ENCODE measurements around the gene TATDN2. TPM values are rescaled to one million over a fixed set of nuclear protein-coding genes. Genes with fewer than 3 reads are reported as not detected.
"Not testable (repeated sequence)": the region's sequence is repeated elsewhere in the genome, so short reads cannot be mapped to it uniquely, and the experiment has no call there.

The TATDN2 gene
- total RNA-seq, 1 donor: 14.0 TPM

GRCh38 chr3:10288575-10288960, 40.3 kb downstream of the TATDN2 start:
- DNase-seq (ENCODE audit: low read depth in 2 of 3, low spot score in 2 of 3): no peak

- no peak for DNase-seq (ENCODE audit: low read depth in 2 of 3, low spot score in 2 of 3)
Measured at GRCh38 chr3:10289077-10289476, 40.8 kb downstream of the TATDN2 start.

GRCh38 chr3:10289787-10290355, 41.6 kb downstream of the TATDN2 start:
- DNase-seq (ENCODE audit: low read depth in 2 of 3, low spot score in 2 of 3): no peak

GRCh38 chr3:10290481-10291176, 42.4 kb downstream of the TATDN2 start:
- DNase-seq (ENCODE audit: low read depth in 2 of 3, low spot score in 2 of 3): no peak

DNA sequence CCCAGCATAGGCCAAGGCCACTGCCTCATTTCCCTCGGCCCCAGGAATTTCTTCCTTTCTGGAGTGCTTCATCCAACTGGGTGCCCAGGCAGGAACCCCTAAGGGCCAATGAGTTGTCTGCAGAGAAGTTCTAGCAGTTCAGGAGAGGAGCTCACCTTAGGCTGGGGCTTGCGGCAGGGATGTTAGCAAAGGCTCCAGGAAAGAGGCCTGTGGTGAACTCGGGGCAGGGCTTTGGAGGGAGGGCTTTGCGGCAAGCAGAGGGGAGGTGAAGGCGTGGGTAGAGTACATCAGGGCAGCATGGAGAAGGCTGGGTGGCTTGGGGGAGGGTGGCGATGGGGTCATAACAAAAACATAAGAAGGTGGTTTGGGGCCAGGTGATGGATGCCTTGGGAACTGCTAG, 43.4 kb downstream of the TATDN2 start:
- no peak for DNase-seq (ENCODE audit: low read depth in 2 of 3, low spot score in 2 of 3)

- peak in 2 of 3 donors; percentile 84 to 89 for DNase-seq (ENCODE audit: low read depth in 2 of 3, low spot score in 2 of 3)
Measured at GRCh38 chr3:10292505-10293419, 44.5 kb downstream of the TATDN2 start, which contains the start of gene GHRL. Gene GHRL (minus strand): TSS chr3:10292947. CDS start chr3:10290180, 2,767 bp downstream.

- DNase-seq (ENCODE audit: low read depth in 2 of 3, low spot score in 2 of 3): no peak
Measured at GRCh38 chr3:10294030-10294586, 45.8 kb downstream of the TATDN2 start.

DNA sequence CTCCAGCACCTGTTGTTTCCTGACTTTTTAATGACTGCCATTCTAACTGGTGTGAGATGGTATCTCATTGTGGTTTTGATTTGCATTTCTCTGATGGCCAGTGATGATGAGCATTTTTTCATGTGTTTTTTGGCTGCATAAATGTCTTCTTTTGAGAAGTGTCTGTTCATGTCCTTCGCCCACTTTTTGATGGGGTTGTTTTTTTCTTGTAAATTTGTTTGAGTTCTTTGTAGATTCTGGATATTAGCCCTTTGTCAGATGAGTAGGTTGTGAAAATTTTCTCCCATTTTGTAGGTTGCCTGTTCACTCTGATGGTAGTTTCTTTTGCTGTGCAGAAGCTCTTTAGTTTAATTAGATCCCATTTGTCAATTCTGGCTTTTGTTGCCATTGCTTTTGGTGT, 49.8 kb downstream of the TATDN2 start:
- not testable (repeated sequence) for DNase-seq (ENCODE audit: low read depth in 2 of 3, low spot score in 2 of 3)

DNA sequence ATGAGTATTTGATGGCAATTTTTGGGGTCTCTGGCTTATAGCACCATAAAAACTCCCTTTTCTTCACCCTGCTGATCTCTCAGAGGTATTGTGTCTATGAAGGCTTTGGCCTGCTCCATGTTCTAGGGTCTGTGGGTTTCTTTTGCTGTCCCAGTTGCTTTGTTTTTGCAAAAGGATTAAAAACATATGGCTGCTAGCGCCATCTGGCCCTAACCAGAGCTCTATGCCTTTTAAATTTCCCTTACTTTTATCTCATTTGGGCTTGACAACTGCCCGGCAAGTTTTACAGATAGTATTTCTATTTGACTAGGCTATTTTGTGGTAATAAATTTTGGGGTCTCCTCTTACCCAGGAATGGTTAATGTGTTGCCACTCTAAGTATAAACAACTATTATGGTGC, 50.9 kb downstream of the TATDN2 start:
- peak in 1 of 3 donors; percentile 22 for DNase-seq (ENCODE audit: low read depth in 2 of 3, low spot score in 2 of 3)

- DNase-seq (ENCODE audit: low read depth in 2 of 3, low spot score in 2 of 3): no peak
Measured at GRCh38 chr3:10299679-10300078, 51.4 kb downstream of the TATDN2 start.

DNA sequence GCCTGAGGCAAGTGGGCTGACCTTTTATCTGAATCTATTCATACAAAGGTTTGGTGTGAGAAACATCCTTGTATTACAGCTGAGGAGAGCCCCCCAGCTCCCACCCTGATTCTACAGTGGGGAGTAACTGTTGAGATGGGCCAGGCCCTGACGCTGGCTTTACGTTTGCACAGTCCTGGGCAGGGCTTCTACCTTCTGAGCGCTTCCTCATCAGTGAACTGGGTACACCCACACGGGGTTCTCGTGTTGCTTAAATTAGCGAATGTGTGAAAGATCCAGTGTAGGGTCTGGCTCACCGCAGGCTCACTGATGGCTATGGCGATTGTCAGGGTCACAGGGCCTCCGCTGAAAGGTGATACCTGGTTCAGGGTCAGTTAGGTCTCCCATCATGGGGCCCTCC, 51.8 kb downstream of the TATDN2 start:
- no peak for DNase-seq (ENCODE audit: low read depth in 2 of 3, low spot score in 2 of 3)

GRCh38 chr3:10303105-10303504, 54.8 kb downstream of the TATDN2 start:
- no peak for DNase-seq (ENCODE audit: low read depth in 2 of 3, low spot score in 2 of 3)

DNA sequence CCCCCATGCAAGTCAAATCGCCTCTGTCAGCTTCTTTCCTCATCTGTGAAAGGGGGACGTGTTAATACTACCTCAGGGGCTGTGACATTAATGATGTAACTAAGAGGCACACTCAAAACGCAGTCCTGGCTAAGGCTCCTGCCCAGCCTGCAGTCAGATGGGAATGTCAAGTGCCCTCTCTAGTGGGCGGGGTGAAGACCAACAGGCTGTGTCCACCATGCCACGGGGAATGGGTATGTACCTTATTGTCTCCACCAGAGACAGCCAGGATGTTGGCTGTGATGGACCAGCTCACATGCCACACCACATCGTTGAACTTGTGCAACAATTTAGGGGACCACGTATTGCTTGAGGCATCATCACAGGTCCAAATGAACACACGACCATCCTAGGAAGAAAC, 55.5 kb downstream of the TATDN2 start:
- DNase-seq (ENCODE audit: low read depth in 2 of 3, low spot score in 2 of 3): no peak

- no peak for DNase-seq (ENCODE audit: low read depth in 2 of 3, low spot score in 2 of 3)
Measured at GRCh38 chr3:10304905-10305304, 56.6 kb downstream of the TATDN2 start.

GRCh38 chr3:10305331-10305902, 57.2 kb downstream of the TATDN2 start:
- no peak for DNase-seq (ENCODE audit: low read depth in 2 of 3, low spot score in 2 of 3)

DNA sequence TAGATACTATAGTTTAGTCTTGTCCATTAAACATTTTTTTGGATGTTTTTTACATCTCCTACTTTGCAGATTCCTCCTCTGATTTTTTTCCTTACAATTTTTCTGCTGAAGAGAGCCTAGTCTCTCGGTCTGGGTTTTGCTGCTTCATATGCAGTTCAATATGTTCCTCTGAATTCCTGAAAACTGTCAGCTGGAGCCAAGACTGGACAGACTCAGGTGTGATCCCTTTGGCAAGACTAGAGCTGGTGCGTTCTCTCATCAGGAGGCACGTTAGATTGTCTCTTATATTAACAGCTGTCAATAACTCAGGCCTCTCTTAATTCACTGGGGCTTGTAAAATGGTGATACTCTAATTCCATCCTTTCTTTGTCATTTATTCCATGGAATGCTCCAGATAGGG, 57.9 kb downstream of the TATDN2 start:
- no peak for DNase-seq (ENCODE audit: low read depth in 2 of 3, low spot score in 2 of 3)

- no peak for DNase-seq (ENCODE audit: low read depth in 2 of 3, low spot score in 2 of 3)
Measured at GRCh38 chr3:10308678-10309077, 60.4 kb downstream of the TATDN2 start.

- DNase-seq (ENCODE audit: low read depth in 2 of 3, low spot score in 2 of 3): no peak
Measured at GRCh38 chr3:10309736-10310135, 61.5 kb downstream of the TATDN2 start.

- DNase-seq (ENCODE audit: low read depth in 2 of 3, low spot score in 2 of 3): no peak
Measured at GRCh38 chr3:10310578-10310977, 62.3 kb downstream of the TATDN2 start.

GRCh38 chr3:10311710-10312109, 63.5 kb downstream of the TATDN2 start:
- no peak for DNase-seq (ENCODE audit: low read depth in 2 of 3, low spot score in 2 of 3)

GRCh38 chr3:10312391-10312790, 64.1 kb downstream of the TATDN2 start:
- DNase-seq (ENCODE audit: low read depth in 2 of 3, low spot score in 2 of 3): no peak

All from hematopoietic multipotent progenitor cell (in vitro differentiated cells).